Measurements from ENCODE around the gene WFIKKN1. TPM values are rescaled to one million over a fixed set of nuclear protein-coding genes. Genes with fewer than 3 reads are reported as not detected.

The WFIKKN1 gene
- total and polyA plus RNA-seq, 8 donors, result 0.11 to 1.4 (median 0.52) TPM

DNA sequence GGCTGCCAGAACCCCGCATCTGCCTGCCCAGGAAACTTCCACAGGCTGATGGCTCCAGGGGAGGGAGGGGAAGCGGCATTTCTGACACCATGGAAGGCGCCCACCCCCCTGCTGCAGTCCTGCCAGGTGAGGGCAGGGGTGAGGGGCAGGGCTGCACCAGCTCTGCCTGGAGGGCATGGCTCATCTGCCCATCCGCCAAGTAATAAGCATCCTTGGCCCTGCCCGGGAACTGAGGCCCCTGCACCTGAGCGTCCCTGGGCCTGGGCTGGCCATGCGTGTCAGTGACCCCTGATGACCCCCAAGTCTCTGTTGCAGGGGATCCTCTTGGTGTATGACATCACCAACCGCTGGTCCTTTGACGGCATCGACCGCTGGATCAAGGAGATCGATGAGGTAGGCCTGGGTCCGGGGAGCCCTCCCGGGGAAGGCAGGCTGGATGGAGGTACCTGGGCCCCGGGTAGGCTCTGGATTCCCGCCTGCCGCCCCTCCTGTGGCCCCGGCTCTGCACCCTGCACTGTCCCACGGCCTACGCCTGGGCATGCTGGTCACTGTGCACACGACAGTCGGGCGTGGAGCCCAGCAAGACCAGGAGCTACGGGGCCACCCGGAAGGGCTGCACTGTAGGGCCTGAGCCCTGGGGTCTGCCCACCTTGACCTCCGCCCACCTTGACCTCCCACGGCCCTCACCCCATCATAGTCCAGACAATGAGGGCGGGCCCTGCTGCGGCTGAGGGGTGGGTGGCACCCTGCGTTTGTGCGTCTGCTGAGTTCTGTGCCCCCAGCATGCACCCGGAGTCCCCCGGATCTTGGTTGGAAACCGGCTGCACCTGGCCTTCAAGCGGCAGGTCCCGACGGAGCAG is 5.4 kb upstream of the WFIKKN1 start:
- H3K27me3 ChIP-seq, result no peaks in the 10 kb centered on the region
- DNase-seq (peak in 1 of 4 donors; percentile 62), ATAC-seq (no peak)
- H3K36me3 ChIP-seq, result peaks cover 0 to 54% of the 10 kb centered on the region in 2 donors
- H3K4me3 ChIP-seq, result no peak overlapping the region
- no peaks in the 10 kb centered on the region for H3K9me3 ChIP-seq
- H3K27ac ChIP-seq, result no peak overlapping the region
- TF ChIP-seq, protein P1, sequence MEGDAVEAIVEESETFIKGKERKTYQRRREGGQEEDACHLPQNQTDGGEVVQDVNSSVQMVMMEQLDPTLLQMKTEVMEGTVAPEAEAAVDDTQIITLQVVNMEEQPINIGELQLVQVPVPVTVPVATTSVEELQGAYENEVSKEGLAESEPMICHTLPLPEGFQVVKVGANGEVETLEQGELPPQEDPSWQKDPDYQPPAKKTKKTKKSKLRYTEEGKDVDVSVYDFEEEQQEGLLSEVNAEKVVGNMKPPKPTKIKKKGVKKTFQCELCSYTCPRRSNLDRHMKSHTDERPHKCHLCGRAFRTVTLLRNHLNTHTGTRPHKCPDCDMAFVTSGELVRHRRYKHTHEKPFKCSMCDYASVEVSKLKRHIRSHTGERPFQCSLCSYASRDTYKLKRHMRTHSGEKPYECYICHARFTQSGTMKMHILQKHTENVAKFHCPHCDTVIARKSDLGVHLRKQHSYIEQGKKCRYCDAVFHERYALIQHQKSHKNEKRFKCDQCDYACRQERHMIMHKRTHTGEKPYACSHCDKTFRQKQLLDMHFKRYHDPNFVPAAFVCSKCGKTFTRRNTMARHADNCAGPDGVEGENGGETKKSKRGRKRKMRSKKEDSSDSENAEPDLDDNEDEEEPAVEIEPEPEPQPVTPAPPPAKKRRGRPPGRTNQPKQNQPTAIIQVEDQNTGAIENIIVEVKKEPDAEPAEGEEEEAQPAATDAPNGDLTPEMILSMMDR (IDR thresholded peaks at IDR 0.05), result no peak
- intact Hi-C loops (cut with DNase I), result no loop called here
- H3K4me1 ChIP-seq, result peaks cover 4 to 34% of the 10 kb centered on the region in 2 donors

DNA sequence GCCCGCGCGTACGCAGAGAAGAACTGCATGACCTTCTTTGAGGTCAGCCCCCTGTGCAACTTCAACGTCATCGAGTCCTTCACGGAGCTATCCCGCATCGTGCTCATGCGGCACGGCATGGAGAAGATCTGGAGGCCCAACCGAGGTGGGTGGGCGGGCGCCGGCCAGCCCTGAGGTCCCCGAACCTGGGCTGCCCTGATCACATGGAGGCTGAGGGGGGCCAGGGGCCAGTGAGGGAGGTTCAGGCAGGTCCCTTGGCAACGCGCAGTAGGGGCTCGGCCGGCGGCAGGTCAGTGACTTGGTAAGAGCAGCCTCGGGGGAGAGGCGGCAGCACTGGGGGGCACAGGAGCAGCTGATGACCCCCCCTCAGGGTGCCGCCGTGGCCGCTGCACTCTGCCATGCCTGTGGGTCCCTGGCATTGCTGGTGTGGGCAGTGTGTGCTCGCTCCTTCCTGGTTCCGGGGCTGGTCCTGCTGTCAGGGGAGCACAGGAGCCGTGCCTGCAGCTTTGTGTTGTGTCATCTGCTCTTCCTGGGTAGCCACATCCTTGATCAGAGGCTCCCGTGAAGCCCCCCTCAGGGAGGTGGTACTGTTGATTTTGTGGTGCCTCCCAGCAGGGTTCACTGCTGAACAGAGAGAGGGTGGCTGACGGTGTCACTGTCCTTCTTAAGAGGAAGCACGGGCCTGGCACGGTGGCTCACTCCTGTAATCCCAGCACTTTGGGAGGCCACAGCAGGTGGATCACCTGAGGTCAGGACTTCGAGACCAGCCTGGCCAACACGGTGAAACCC is 4.6 kb upstream of the WFIKKN1 start:
- Histone ChIP-seq H3K4me3 (no peak overlapping the region), H3K27me3 (peaks cover 0 to 5% of the 10 kb centered on the region in 2 donors), H3K4me1 (peaks cover 8 to 41% of the 10 kb centered on the region in 2 donors), H3K36me3 (peaks cover 0 to 51% of the 10 kb centered on the region in 2 donors), H3K27ac (no peak overlapping the region), H3K9me3 (no peaks in the 10 kb centered on the region)
- ATAC-seq, result no peak
- intact Hi-C loops (cut with DNase I), result no loop called here
- DNase-seq, result peak in 1 of 4 donors; percentile 72
- TF ChIP-seq, protein P1 (IDR thresholded peaks at IDR 0.05), result no peak

DNA sequence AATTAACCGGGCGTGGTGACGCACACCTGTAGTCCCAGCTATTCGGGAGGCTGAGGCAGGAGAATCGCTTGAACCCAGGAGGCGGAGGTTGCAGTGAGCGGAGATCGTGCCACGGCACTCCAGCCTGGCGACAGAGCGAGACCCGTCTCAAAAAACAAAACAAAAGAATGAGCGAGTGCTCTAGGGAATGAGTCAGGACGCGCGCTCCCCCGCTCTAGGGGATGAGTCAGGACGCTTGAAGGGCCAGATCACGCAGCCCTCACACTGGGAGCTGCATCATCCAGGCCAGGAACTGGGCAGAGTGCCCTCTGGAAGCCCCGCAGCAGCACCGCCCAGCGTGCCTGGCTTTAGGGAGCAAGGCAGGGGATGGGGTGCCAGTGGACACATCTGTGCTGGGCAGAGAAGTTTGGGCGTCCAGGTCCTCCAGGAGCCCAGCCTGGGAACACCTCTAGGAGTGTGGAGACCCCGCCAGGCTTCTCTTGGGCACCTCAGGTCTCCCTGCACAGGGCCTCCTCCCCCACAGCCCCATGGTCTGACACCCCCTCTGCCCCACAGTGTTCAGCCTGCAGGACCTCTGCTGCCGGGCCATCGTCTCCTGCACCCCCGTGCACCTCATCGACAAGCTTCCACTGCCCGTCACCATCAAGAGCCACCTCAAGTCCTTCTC is 3.9 kb upstream of the WFIKKN1 start:
- TF ChIP-seq, protein P1 (IDR thresholded peaks at IDR 0.05), result no peak
- peaks cover 11 to 40% of the 10 kb centered on the region in 2 donors for H3K4me1 ChIP-seq
- DNase-seq (peak in 2 of 4 donors; percentile 57 to 78), ATAC-seq (peak; percentile 5)
- intact Hi-C loops (cut with DNase I), result no loop called here
- no peaks in the 10 kb centered on the region for H3K9me3 ChIP-seq
- no peak overlapping the region for H3K27ac ChIP-seq
- no peak overlapping the region for H3K4me3 ChIP-seq
- H3K27me3 ChIP-seq, result peaks cover 0 to 6% of the 10 kb centered on the region in 2 donors
- H3K36me3 ChIP-seq, result peaks cover 0 to 47% of the 10 kb centered on the region in 2 donors

DNA sequence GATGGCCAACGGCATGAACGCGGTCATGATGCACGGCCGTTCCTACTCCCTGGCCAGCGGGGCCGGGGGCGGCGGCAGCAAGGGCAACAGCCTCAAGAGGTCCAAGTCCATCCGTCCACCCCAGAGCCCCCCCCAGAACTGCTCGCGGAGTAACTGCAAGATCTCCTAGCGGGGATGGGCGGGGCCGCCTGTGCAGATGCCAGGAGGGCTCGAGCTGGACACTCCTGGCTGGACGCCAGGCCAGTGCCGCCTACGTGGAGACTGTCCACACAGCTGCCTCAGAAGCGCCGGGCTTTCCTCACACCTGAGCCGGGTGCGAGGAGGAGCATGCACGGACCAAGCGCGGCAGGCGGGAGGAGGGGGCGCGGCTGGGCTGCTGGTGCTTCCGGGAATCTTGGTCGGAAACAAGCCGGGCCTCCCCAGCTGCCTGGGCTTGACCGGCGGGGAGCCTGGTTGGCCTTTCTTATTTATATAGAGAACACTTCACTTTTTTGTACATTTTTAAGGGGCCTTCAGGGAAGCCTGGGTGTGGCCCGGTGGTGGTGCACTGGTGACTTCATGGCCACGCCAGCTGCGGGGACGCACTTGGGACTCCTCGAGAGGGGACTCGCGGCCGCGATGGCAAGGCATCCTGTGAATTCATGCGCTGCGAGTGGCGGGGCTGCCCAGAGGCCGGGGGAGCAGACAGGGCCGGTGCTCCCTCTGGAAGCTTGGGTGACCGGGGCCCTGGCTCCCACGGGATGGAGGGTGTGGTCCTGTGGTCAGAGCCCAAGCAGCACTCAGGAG is 3.1 kb upstream of the WFIKKN1 start:
- Histone ChIP-seq H3K27ac (no peak overlapping the region), H3K4me1 (peaks cover 11 to 36% of the 10 kb centered on the region in 2 donors), H3K36me3 (peaks cover 0 to 51% of the 10 kb centered on the region in 2 donors), H3K9me3 (no peaks in the 10 kb centered on the region), H3K4me3 (no peak overlapping the region), H3K27me3 (peaks cover 0 to 6% of the 10 kb centered on the region in 2 donors)
- TF ChIP-seq, protein P1 (IDR thresholded peaks at IDR 0.05), result no peak
- DNase-seq, result peak in 2 of 4 donors; percentile 65 to 90
- ATAC-seq, result peak; percentile 64
- intact Hi-C loops (cut with DNase I), result no loop called here

All from left lung (tissue), 10 donors.